Embryonic facial prominence (tissue), 1 donor: Measurements from ENCODE around the gene ADM5.

Source experiments
- DNase-seq: peaks from one replicate; pipeline ENCODE4 v3.0.0-alpha.2; 2016; ENCODE audit errors: extremely low spot score

ADM5 gene

DNA sequence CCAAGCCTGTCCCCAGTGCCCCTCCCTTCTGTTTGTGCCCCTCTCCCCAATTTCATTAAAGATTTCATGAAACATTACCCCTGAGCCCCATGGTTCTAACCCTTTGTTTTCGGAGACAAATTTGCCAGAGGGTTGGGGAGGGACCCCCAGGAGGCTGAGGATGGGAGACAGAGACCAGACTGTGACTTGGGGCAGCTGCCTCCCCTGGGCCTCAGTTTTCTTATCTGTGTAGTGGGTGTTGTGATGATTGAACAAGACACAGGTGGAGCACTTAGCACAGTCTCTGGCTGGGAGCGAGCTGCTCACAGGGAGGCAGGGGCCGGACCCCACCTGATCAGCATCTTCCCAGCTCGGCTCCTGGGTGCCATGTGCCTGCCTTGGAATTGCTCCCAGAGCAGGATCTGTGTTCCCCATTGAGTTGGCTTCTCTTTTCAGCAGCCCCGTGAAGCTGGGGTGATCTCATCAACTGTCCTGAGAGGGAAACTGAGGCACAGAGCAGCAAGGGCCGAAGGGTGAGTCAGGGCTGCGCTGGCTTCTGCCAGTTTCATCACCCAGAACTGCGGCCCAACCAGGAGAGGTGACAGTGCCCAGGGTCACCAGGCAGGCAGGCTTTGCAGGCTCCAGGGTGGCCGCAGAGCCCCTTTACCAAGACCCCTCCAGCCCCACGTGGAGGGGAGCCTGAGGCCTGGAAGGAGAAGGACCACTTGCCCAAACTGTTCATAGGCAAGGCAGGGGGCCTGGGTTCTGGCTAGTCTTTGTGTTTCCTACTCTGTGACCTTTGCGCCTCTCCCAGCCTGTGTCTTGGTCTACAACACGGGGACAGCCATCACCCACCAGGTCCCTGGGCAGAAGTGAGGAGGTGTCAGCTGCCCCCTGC is 30.6 kb upstream of the ADM5 start:
- no peak for DNase-seq

DNA sequence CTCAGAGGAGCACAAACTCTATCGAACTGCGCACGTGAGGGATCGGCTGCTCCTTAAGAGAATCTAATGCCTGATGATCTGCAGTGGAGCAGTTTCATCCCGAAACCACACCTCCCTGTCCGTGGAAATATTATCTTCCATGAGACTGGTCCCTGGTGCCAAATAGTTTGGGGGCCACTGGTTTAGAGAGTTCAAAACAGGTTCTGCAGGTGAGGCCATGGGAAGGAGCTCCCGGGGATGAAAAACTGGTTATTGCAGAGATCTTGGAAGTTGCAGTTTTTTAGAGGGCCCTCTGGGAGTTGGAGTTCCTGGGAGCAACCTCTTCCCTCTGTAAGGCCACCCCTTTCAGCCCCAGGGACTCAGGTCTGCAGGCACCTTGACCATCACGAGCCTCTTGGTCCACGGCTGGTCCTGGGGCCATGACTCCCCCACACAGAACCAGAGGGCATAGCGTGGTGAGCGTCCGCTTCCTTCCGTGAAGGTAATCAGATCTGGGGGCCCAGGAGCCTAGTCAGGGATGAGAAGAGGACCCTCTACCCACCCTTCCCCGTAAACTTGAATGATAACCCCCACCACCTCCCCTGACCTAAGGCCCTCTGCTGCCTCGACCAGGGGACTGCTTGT is 28.9 kb upstream of the ADM5 start:
- DNase-seq, result no peak

DNA sequence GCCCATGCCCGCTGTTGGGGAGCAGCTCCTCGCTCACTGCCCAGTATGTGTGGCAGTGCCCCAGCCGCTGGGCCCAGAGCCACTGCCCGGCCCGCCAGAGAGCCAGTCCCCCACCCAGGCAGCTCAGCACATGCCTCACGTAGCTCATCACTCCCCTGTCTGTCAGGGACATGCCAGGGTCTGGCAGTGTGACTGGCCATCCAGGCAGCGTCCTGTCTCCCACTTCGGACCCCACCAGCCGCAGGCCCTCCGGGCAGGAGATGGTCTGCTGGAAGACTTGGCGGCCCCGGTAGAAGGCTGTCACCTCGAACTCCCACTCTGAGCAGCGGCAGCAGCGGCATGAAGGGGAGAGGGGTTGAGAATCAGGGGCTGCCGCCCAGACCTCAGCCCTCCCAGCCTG is 27.4 kb upstream of the ADM5 start:
- no peak for DNase-seq

DNA sequence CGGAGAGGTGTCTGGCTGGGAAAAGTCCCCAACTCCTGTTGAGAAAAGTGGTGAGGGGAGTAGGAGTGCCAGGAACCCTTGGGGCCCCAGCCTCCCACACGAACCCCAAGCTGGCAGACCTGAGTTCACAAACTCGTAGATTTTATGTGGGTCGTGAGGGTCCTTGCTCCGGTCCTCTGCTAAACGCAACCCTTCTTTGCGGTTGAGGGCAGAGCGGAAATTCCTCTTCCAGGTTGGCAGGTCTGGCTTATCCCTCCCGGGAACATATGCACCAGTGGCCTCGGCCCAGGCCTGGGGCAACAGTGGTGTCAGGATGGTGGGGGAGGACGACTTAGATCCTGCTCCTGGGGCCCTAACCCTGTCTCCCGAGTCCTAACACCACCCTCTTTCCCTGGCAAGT is 26.2 kb upstream of the ADM5 start:
- DNase-seq, result no peak

DNA sequence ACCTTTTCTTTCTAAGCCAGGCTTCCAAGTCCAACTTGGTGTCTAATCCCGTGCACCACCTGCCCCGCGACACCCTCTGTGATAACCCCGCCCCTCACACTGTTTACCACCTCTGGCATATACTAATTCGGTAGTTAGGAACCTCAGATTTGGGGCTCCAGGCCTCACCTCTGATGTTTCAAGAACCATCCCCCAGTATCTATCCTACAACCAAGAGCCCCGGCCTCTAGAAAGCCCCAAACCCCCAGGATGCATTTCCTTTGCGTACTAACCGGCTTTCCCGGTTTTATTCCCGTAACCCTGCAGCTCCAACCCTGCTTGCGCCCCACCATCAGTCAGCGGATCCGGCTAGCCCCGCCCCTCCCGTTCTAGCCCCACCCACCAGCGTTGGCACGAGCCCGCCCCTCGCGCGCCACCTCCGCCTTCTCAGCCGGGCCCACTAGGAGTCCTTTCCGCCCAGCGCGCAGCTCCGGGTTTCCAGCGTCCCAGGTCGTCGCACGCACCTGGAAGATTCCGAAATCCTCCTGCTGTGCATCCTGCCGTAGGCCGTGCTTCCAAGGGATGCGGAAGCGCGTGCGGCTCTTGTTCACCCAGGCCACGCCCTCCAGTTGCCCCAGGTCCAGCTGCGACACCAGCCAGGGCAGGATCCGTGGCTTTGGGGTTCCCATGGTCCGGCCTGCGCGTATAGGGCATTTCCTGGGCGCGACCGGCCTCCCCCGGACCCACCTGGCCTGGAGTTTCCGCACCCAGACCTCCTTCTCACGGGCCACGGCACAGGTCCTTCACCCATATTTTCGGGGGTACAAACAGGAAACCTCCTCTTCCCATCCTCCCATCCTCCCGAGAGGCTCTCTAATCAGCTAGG is 25.0 kb upstream of the ADM5 start:
- DNase-seq, result peak; percentile 69

DNA sequence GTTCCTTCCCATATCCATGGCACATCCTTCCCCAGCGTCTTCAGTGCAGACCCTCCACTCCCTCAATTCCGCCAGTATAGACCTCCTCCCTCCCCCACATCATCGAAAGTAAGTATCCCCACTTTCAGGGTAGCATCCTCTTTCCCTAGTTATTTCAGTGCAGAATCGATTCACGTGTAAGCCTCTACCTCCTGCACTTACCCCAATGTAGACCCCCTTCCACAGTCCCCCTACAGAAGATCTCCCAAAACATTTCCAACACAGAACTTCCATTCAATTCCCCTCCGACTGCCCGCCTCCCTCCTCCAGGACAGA is 24.4 kb upstream of the ADM5 start:
- no peak for DNase-seq

DNA sequence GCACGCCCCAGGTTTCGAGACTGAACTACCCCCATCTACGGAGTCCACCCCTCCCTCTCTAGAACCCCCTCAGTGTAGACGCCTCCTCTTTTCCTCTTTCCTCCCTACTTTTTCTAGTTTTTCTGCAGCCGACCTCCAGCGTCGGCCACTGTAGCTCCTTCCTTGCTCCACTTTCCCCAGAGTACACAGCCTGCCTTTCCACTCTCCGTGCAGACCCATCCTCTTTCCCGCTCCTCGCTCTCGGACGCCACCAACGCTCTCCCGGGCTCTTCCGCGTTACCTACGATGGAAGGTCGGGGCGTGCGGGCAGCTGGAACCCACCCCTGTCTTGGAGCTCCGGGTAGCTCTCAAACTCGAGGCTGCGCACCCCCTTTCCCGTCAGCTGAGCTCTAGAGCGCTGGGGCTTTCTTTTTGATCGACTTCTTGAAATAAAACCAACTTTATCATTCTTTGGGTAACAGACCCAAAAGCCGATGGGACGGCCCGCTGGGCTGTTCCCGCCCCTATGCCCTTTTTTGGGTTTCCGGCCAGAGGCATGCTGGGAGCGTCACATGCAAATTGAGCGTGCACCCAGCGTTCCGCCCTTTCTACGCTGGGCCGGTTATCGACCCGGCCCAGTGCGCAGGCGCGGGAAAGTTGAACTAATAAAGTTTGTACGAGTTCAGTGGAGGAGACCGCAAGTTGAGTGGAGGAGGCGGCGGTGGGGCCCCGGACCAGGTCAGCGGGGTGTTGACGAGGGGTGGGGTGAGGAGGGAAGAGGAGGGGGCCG is 23.9 kb upstream of the ADM5 start, which contains the start of the genes BCL2L12 and IRF3:
BCL2L12 (plus strand) TSS at position 583 of the 769 bp plus-strand sequence. CDS start 760 bp downstream, outside the sequence.
IRF3 (minus strand) TSS at position 507 of the 769 bp plus-strand sequence. CDS start 1,019 bp downstream, outside the sequence.
- DNase-seq, result peak; percentile 92

DNA sequence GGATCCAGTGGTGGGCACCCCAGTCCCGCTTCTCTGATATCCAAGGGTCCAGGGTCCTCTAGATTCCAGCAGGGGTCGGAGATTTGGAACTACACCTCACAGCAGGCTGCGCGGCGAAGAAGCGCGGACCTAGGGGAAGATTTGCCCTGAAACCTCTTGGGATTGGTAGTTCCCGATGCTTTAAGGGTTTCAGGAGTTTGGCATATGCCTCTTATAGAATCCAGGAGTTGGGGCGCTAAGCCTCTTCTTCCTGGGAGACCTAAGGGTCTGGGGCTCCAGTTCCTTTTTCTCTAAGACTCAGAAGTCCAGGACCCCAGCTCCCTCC is 23.3 kb upstream of the ADM5 start:
- DNase-seq, result no peak

DNA sequence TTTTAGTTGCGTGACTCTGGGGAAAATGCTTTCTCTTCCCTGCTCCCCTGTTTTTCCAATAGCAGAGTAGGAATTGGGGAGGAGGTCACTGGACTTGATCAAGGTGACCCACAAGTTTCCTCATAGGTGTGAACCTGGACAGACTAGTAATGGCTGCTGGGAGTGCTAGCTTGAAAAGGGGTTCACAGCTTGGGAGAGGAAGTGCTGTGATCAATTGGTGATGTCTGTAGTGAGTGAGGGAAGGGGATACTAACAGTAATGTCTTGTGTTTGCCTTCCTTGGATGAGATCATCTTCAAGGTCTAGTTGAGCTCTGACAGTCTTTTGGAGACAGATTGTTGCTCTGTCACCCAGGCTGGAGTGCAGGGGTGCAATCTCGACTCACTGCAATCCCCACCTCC is 21.9 kb upstream of the ADM5 start:
- DNase-seq, result no peak

DNA sequence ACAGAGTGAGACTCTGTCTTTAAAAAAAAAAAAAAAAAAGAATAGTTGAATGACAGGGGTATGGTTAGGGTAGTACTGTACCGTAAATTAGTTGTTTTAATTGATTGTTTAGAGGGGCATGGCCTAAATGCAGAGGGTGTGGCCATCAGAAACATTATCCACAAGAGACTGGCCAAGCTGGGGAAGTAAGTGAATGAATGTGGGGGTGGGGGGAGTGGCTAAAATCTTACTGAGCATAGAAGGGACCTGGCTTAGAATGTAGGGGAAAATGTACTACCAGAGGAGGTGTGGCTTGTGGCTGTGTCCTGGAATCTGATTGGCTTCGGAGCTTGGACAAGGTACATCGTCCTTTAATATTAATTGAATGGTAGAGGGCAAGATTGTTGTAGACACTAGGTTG is 19.9 kb upstream of the ADM5 start:
- DNase-seq, result no peak

DNA sequence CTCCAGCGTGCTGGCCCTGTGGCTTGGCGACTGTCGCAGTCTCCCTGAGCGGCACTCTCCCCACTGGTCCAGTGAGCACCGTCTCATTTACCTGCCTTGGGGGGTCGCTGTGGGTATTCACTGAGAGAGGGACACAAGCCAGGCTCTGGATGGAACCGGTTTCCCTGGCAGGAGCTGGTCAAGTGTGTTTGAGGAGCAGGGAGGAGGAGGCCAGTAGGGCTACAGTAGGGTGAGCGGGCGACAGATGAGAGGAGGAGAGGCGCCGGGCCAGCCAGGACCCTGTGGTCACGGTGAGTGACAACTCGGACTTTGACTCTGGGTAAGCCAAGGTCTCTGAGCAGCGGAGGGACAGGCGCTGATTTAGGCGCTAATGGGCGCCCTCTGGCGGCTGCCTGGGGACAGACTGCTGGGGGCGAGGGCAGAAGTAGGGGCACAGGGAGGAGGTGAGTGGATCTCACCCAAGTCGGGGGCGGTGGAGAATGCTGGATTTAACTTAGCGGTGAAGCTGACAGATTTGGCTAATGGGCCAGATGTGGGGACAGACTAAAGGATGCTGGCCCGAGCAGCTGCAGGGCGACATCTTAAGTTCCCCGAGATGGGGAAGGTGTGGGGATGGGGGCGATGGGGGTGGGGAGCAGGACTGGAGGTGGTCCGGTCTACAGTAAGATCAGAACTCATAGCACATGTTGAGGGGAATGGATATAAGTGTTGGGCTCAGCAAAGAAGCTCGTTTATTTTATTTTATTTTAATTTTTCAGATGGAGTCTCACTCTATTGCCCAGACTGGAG is 17.1 kb upstream of the ADM5 start:
- DNase-seq, result no peak

DNA sequence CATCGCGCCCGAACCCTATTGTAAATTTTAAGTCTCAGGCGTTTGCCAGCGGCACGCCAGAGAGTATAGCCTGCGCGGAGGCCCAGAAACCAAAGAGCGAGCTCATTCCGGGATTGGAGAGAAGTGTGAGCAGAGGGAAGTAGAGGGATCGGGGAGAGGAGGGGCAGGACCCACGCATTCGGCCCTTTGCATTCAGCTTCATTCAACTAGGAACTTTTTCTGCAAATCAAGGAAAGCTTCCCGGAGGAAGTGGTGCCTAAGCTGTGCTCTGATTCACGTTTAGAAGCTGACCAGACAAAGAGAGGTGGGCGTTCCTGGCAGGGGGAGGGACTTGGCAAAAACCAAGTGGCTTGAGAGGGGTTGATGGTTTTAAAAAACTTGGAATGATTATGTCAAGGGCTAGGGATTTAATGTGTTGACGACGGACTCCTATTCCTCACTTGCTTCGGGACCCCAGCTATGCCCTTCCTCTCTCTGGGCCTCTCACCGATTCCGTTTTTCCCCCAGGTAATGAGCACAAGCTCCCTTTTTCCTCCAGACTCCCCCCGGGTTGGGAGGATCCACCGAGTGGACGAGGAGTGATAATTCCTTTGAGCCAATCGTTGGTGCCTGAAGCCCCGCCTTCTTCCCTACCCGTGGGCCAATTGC is 13.1 kb upstream of the ADM5 start:
- DNase-seq, result no peak

DNA sequence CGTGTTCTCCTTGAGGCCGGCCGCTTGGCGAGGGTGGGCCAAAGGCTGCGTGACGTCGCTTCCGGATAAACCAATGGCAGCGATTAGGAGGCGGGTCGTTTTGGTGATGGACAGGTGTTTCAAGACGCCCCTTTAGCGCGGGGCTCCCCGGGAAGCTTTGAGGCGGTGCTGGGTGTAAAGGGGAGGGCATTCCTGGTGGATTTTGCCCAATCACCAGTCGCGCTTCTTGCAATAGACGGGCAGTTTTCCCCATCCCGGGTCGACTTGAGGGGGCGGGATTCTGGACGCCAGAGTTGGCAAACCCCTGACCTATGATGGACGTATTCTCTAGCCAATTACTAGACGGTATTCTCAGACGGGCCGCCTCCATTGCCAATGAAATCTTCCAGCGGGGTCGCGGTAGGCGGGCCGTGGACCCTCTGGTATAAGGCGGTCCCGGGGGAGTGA is 12.6 kb upstream of the ADM5 start:
- DNase-seq, result peak; percentile 100

DNA sequence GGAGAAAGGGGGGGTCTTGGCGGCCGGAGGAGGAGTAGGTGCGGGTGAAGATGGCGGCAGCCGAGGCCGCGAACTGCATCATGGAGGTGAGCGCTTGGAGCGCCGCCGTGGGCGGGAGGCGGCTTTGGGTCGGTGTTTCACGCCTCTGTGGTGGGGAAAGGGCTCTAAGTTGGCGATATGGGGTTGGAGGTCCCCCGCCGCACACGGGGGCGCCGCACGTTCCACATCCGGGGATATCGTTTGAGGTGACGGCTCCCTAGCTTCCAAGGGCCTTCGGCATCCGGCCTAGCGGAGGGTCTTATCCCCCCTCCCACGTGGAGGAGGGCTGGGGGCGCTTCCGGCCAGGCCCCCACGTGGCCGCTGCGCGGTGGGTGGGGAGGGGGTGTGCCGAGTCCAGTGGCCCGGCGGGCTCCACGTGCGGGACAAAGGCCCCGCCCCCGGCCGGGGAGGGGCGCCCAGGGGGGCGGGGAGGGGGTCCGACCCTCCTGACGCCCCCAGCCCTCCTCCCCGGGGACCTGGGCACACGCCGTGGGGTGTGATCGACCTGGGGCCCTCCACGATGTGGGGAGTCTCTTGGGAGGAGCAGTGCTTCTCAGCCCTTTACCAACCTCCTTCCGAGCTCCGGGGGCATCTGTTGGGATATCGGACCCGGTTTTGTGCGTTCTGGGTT is 12.0 kb upstream of the ADM5 start, which contains the start of gene PRMT1:
PRMT1 (plus strand) TSS at position 41 of the 670 bp plus-strand sequence; CDS start at position 51, 10 bp downstream.
- peak; percentile 36 for DNase-seq

DNA sequence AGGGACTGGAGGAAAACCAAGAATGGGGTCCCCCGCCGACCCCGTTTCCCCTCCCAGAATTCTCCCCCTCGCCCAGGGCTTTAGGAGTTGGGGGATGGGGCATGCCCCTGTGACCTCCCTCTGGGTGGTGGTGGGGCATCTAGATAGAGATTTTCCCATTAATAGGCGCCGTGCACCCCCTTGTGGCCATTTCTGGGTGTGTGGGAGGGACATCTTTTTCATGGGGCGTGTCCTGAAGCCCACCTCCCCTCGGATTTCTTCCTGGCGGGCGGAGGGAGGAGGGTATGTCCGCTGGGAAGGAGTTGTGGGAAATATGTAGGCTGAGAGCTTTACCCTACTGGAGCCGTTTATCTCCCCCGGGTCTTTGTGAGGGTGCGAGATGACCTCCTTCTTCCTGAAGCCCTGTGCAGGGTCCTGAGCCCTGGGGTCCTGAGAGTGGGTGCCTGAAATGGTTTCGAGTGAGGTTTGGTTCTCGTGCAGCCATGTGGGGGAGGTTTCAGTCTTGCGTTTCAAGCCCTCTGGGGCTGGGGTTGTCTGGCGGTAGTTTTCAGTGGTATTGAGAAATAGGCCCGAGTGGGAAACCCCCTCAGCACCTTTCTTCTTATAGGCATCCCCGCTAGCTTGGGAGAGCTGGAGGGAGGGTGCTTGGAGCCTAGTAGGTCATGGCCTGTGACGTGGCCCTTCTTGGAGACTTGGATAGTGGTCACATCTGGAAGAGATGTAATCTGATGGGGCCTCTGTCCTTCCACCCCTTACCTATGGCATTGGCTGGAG is 11.3 kb upstream of the ADM5 start:
- DNase-seq, result peak; percentile 60

DNA sequence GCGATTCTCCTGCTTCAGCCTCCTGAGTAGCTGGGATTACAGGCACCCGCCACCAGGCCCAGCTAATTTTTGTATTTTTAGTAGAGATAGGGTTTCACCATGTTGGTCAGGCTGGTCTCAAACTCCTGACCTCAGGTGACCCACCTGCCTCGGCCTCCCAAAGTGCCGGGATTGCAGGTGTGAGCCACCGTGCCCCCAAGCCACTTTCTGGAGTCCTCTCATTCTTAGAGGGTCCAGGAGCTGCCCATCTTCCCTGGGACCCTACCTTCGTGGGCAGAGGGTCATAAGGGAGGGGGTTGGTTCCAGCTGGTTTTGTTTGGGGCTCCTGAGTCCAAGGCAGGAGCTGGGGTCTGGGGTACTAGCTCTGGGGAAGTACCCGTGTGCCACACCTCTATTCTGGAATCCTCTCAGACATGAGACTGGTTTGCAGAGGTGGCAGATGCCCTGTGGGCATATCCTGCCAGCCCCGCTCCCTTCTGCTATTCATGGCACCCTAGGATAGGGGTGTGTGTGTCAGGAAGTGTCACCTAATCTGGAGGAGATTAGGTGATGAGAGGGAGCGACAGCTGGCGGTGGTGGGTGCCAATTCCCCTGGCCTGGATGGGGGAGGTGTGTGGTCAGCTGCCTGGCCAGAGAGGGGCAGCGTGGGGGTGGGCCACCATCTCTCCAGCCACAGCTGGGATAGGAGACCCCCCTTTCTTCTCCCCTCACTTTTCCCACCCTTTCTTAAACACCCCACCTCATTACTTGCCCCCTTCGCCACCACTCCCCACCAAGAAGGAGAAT is 10.2 kb upstream of the ADM5 start:
- no peak for DNase-seq

DNA sequence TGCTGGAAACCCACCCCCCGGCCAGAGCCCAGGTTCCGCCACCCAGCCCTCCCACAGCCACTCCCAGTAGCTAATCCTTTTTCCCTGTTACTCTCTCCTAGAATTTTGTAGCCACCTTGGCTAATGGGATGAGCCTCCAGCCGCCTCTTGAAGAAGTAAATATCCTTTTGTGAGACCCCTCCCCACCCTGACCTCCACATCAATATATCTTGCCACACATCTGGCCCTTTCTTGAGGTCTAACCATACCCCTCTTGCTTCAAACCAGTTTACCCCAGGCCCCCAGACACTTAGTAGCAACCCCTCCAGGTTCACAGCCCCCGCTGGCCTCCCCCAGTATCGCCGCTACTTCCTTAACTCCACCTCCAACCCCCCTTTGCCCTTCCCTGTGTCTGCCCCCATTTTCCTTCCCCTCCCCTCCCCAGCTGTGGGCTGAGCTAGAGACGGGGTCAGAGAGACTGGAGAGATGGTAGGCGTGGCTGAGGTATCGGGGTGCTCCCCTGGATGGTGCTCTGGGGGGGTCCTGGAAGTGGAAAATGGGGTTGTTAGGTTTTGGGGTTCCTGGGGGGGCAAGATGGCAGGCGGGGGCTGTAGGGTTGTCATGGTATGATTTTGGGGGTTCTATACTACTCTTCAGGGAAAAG is 9.5 kb upstream of the ADM5 start:
- DNase-seq, result no peak
